K562 (cell line): ENCODE results near the gene EBI3. TPM values are rescaled to one million over a fixed set of nuclear protein-coding genes. Genes with fewer than 3 reads are reported as not detected.

Experiments used
- ATAC-seq: fragments of 200-7000 bp; cut with Tn5 transposase; 3 replicates; pipeline ENCODE4 v1.9.1; 2020; ENCODE audit warnings: moderate library complexity
- Bru-seq: library from RNA; stranded (reverse); fragments of 400-500 nt; gene quantifications from one replicate; lab custom pipeline; 2021; lab: Mats Ljungman, UMichigan
- BruChase-seq, 2 experiments: library from RNA; stranded (reverse); fragments of 400-500 nt; gene quantifications; one replicate each; lab custom pipeline; 2021; lab: Mats Ljungman, UMichigan
- BruUV-seq: library from RNA; stranded (reverse); fragments of 400-500 nt; replicated peaks from 2 replicates; lab custom pipeline; 2021; lab: Mats Ljungman, UMichigan
- CTCF ChIA-PET: fragments of 300-600 bp; formaldehyde crosslinking; extraction: SDS; loops from one replicate; lab custom pipeline; 2021; ENCODE audit warnings: low intra/inter-chr PET ratio; lab: Yijun Ruan, JAX
- POLR2A ChIA-PET: fragments of 300-600, 350-650 bp; sonication (Branson Sonifier 250); formaldehyde crosslinking; extraction: SDS; loops from one replicate; lab custom pipeline; 2021; ENCODE audit warnings: antibody characterized with exemption, inconsistent platforms; lab: Yijun Ruan, JAX
- DNase-seq, 4 experiments: peaks; one replicate each; pipeline versions ENCODE4 v3.0.0 to v3.0.0-alpha.2; 2011 to 2018; ENCODE audit warnings: low spot score in 3 of 4, mixed read lengths in 3 of 4; ENCODE audit errors: extremely low read depth in 1 of 4
- FAIRE-seq: peaks from 2 replicates; lab custom pipeline; 2011; peaks lifted over from hg19 to GRCh38; lab: Jason Lieb, UNC
- H2AFZ ChIP-seq: 2 replicates; pipeline ENCODE4 v1.6.0; 2011; ENCODE audit warnings: low read depth, low read length, control low read depth, inconsistent platforms
- H3K27ac ChIP-seq: fragments of 200-600 bp; 3 replicates; pipeline ENCODE4 v1.8.0; 2011; ENCODE audit warnings: low read depth, mild to moderate bottlenecking, control low read depth, inconsistent platforms, low read length, moderate library complexity, mixed read lengths; ENCODE audit errors: extremely low read depth
- H3K27me3 ChIP-seq, 2 experiments: fragments of 300-600 bp in 1 of 2; 2 replicates in 1 of 2; 3 replicates in 1 of 2; pipeline versions ENCODE4 v1.6.0 to v1.8.0; 2011; ENCODE audit warnings: inconsistent platforms in 2 of 2, low read length in 2 of 2, mild to moderate bottlenecking in 1 of 2, mixed read lengths in 1 of 2, moderate library complexity in 1 of 2; ENCODE audit not compliant: control insufficient read depth in 2 of 2, insufficient read depth in 2 of 2
- H3K36me3 ChIP-seq: fragments of 300-600 bp; 3 replicates; pipeline ENCODE4 v1.8.0; 2011; ENCODE audit warnings: mild to moderate bottlenecking, low read length, inconsistent platforms; ENCODE audit not compliant: control insufficient read depth, insufficient read depth
- H3K4me1 ChIP-seq, 2 experiments: fragments of 200-600 bp in 1 of 2; replicated peaks in 1 of 2; 2 replicates in 1 of 2; 3 replicates in 1 of 2; pipeline versions ENCODE4 v1.5.1 to v1.8.0; 2011; ENCODE audit warnings: inconsistent platforms in 2 of 2, low read length in 2 of 2, mild to moderate bottlenecking in 1 of 2, mixed read lengths in 1 of 2, moderate library complexity in 1 of 2; ENCODE audit not compliant: control insufficient read depth in 2 of 2, insufficient read depth in 2 of 2
- H3K4me2 ChIP-seq: 2 replicates; pipeline ENCODE4 v1.6.1; 2011; ENCODE audit warnings: low read length, control low read depth, inconsistent platforms, mixed read lengths; ENCODE audit not compliant: insufficient read depth
- H3K4me3 ChIP-seq: fragments of 200-600 bp; sonication (generic), shearing (Covaris generic); 2 replicates; pipeline ENCODE4 v1.5.1; 2016; ENCODE audit warnings: control low read depth, inconsistent platforms
- H3K79me2 ChIP-seq: fragments of 200-600 bp; 3 replicates; pipeline ENCODE4 v1.8.0; 2011; ENCODE audit warnings: low read length, inconsistent platforms; ENCODE audit not compliant: control insufficient read depth, insufficient read depth
- H3K9ac ChIP-seq, 2 experiments: 2 replicates each; pipeline versions ENCODE4 v1.6.0 to v1.6.1; 2011; ENCODE audit warnings: low read depth in 2 of 2, low read length in 2 of 2, control low read depth in 1 of 2, inconsistent platforms in 1 of 2, mild to moderate bottlenecking in 1 of 2, mixed read lengths in 1 of 2; ENCODE audit not compliant: insufficient read depth in 1 of 2
- H3K9me1 ChIP-seq: one replicate; pipeline ENCODE4 v1.6.0; 2011; ENCODE audit warnings: inconsistent platforms, mild to moderate bottlenecking, low read length, moderate library complexity; ENCODE audit not compliant: control insufficient read depth, insufficient read depth
- H3K9me3 ChIP-seq: replicated peaks from 2 replicates; pipeline ENCODE4 v1.5.1; 2011; ENCODE audit warnings: low read depth, low read length, inconsistent platforms; ENCODE audit not compliant: control insufficient read depth, insufficient read depth
- H4K20me1 ChIP-seq: replicated peaks from 2 replicates; pipeline ENCODE4 v1.6.1; 2011; ENCODE audit warnings: low read length, inconsistent platforms, mixed read lengths; ENCODE audit not compliant: control insufficient read depth, insufficient read depth
- ADNP ChIP-seq: fragments of 200-800 bp; sonication (Bioruptor generic); IDR thresholded peaks from 2 replicates; pipeline ENCODE4 v1.6.1; 2016; ENCODE audit warnings: missing genetic modification characterization, missing compliant biosample characterization
- BCOR ChIP-seq: fragments of 450-650 bp; IDR thresholded peaks from 2 replicates; pipeline ENCODE4 v1.6.1; 2016
- E2F3 ChIP-seq: fragments of 250-450 bp; sonication (Bioruptor Pico); IDR thresholded peaks from 2 replicates; pipeline ENCODE4 v1.4.0; 2020; ENCODE audit warnings: mild to moderate bottlenecking
- EGR1 ChIP-seq: fragments of 450-650 bp; conservative IDR thresholded peaks from 2 replicates; pipeline ENCODE4 v1.6.1; 2017; ENCODE audit warnings: mild to moderate bottlenecking
- KDM1A ChIP-seq, 2 experiments: fragments of 450-650 bp; IDR thresholded peaks; 2 replicates each; pipeline ENCODE4 v1.6.1; 2016; ENCODE audit warnings: mild to moderate bottlenecking in 2 of 2
- RBM25 ChIP-seq: fragments of 200-400 bp; formaldehyde crosslinking; IDR thresholded peaks from 2 replicates; pipeline ENCODE4 v1.6.1; 2018; ENCODE audit warnings: low read length, low read depth, moderate library complexity; ENCODE audit not compliant: severe bottlenecking
- SMARCA5 ChIP-seq: fragments of 450-650 bp; IDR thresholded peaks from 2 replicates; pipeline ENCODE4 v1.6.1; 2016
- SPI1 ChIP-seq: IDR thresholded peaks from 2 replicates; pipeline ENCODE4 v1.6.1; 2011; ENCODE audit warnings: low read depth, low read length, control low read depth, borderline replicate concordance
- ZBTB7A ChIP-seq: IDR thresholded peaks from 2 replicates; pipeline ENCODE4 v1.6.1; 2011; ENCODE audit warnings: low read depth, mild to moderate bottlenecking, low read length, moderate library complexity, borderline replicate concordance; ENCODE audit not compliant: control insufficient read depth
- ZFP1 ChIP-seq: fragments of 450-650 bp; formaldehyde crosslinking; IDR thresholded peaks from 2 replicates; pipeline ENCODE4 v1.4.0; 2020; ENCODE audit warnings: mild to moderate bottlenecking, mixed read lengths
- ZNF24 ChIP-seq: fragments of 450-650 bp; IDR thresholded peaks from 2 replicates; pipeline ENCODE4 v1.6.1; 2016
- ZNF263 ChIP-seq: sonication (generic); formaldehyde crosslinking; IDR thresholded peaks from 2 replicates; pipeline ENCODE4 v1.8.0; 2022; ENCODE audit warnings: mild to moderate bottlenecking, missing genetic modification reagents, borderline replicate concordance
- ZNF766 ChIP-seq: fragments of 200-800 bp; sonication (Bioruptor generic); conservative IDR thresholded peaks from 2 replicates; pipeline ENCODE4 v1.6.1; 2016; ENCODE audit warnings: missing genetic modification characterization, missing compliant biosample characterization
- WGBS: fragments of 100-300 bp; shearing (Covaris generic); methylation state at CpG from one replicate; pipeline ENCODE4 v1.1.6; 2016; ENCODE audit warnings: low coverage, mixed read lengths; ENCODE audit not compliant: insufficient coverage; ENCODE audit errors: missing lambda C conversion rate; 5-methylcytosine and 5-hydroxymethylcytosine counted together
- in situ Hi-C: fragments of 300-500 bp; cut with MboI; formaldehyde crosslinking; loops from 4 replicates; pipeline ENCODE4 v1.15.0; 2018; ENCODE audit warnings: inconsistent platforms, mixed read lengths
- intact Hi-C: fragments of 100-400 bp; cut with micrococcal nuclease; formaldehyde crosslinking; loops from 2 replicates; pipeline ENCODE4 v1.14.2; 2022
- long read RNA-seq, 3 experiments: library from polyadenylated mRNA in 2 of 3; library from RNA in 1 of 3; unstranded in 2 of 3; stranded (forward) in 1 of 3; transcript quantifications; one replicate each; pipeline ENCODE4 v2.0.0, GENCODE V29; 2019 to 2022
- polyA minus RNA-seq, 3 experiments: library from RNA; depleted of rRNA, polyadenylated mRNA; stranded (reverse); fragments of >200 nt; gene quantifications; 2 replicates each; pipeline ENCODE4 v1.2.3, GENCODE V29; 2011
- polyA plus RNA-seq, 8 experiments: library from polyadenylated mRNA; depleted of rRNA in 4 of 8; stranded (reverse) in 5 of 8; unstranded in 3 of 8; fragments of >200 nt; fragmentation: Nextera tagmentation in 2 of 8; fragmentation: Illumina TruSeq in 1 of 8; extraction: Ambion mirVana in 2 of 8; extraction: Trizol in 1 of 8; gene quantifications; 2 replicates each; pipeline versions ENCODE4 v1.2.1 to v1.2.3, GENCODE V29; 2011 to 2014; ENCODE audit warnings: inconsistent platforms in 1 of 8, missing spikeins in 1 of 8
- total RNA-seq, 7 experiments: library from RNA; depleted of rRNA in 6 of 7; stranded (reverse); fragments of >200 nt in 6 of 7; fragmentation: Illumina TruSeq in 2 of 7; extraction: Trizol in 2 of 7; gene quantifications; 2 replicates each; pipeline versions ENCODE4 v1.2.1 to v1.2.3, GENCODE V29; 2011 to 2021; ENCODE audit warnings: low replicate concordance in 1 of 7
- TF ChIP-seq, protein P1 (sequence below): sonication (generic); formaldehyde crosslinking; IDR thresholded peaks from 2 replicates; pipeline ENCODE4 v1.8.1; 2022; ENCODE audit warnings: missing genetic modification reagents
- TF ChIP-seq, protein P2 (sequence below): fragments of 450-650 bp; IDR thresholded peaks from 2 replicates; pipeline ENCODE4 v1.6.1; 2016; ENCODE audit warnings: antibody characterized with exemption

EBI3 gene
- not detected in 2 replicates for total RNA-seq (2011; cell fraction: chromatin; rRNA removed; ENCODE audit: low replicate concordance)
- 0.33 and 0.39 TPM in 2 replicates for total RNA-seq (2011; cell fraction: nucleolus; rRNA removed)
- total RNA-seq (2011; cell fraction: nucleoplasm; rRNA removed), result not detected in 2 replicates
- total RNA-seq (2014; rRNA removed), result not detected in 2 replicates
- total RNA-seq (2014; rRNA removed; fragmentation: Illumina TruSeq; extraction: Trizol), result not detected in 2 replicates
- total RNA-seq (2015; rRNA removed; fragmentation: Illumina TruSeq; extraction: Trizol), result not detected in 2 replicates
- total RNA-seq (2021), result 0.22 TPM in 1 of 2 replicates, not detected in the other
- polyA plus RNA-seq (2011; rRNA removed), result 0.12 and 0.35 TPM in 2 replicates
- 0.34 and 1.2 TPM in 2 replicates for polyA plus RNA-seq (2011; cell fraction: cytosol; rRNA removed)
- 0.13 and 0.36 TPM in 2 replicates for polyA plus RNA-seq (2011; cell fraction: nucleus; rRNA removed)
- 0.21 and 0.47 TPM in 2 replicates for polyA plus RNA-seq (2012)
- 0.30 TPM in 1 of 2 replicates, not detected in the other for polyA plus RNA-seq (2014; fragmentation: Illumina TruSeq; extraction: Trizol)
- not detected for polyA plus RNA-seq (2014; fragmentation: Nextera tagmentation; extraction: Ambion mirVana)
- 0.08 and 0.40 TPM in 2 replicates for polyA plus RNA-seq (2014; rRNA removed)
- polyA minus RNA-seq (2011; rRNA and poly(A)+ RNA removed), result not detected in 2 replicates
- not detected in 2 replicates for polyA minus RNA-seq (2011; cell fraction: cytosol; rRNA and poly(A)+ RNA removed)
- not detected in 2 replicates for polyA minus RNA-seq (2011; cell fraction: nucleus; rRNA and poly(A)+ RNA removed)
- Bru-seq, nascent RNA, result percentile 10 among the genes with signal in this experiment
- percentile 10 among the genes with signal in this experiment for BruChase-seq, experiment 1, labeled RNA remaining after a 2-hour chase
- BruChase-seq, experiment 2, labeled RNA remaining after a 6-hour chase, result not detected
- long read RNA-seq, experiment 1, result 0 reads
- long read RNA-seq, experiment 2, result 0 reads
- long read RNA-seq, experiment 3, result 0 reads

DNA sequence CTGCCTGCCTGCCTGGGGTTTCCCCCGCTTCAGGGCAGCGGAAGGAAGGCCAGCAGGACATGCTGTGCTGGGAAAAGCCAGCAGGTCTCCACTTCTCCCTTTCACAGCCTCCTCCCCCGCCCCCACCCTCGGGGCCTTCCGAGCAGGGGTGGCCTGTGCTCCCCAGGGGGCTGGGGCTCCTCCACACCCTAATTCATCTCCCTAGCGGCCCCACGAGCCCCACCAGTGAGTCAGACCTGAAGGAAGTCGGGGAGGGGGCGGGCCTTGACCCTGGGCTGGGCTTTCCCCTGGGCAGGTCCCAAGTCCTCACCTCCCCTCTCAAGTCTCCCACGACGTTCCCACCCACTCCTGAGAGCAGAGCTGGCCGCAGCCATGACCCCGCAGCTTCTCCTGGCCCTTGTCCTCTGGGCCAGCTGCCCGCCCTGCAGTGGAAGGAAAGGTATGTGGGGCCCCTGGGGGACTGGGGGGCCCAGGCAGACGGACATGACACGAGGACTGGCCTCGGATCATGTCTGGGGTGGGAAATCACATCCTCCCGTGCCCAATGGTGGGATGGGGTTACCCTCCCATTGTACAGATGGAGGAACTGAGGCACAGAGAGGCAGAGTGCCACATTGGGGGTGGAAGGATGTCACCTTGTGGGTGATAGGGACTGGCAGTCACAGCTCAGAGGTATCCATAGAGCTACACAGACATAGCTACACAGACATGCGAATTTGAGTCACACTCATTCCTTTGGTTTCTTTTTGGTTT, at the start of gene EBI3:
Gene EBI3 (plus strand): TSS at position 345 of the 753 bp plus-strand sequence. CDS start 28 bp downstream, at position 373.
- Histone ChIP-seq H3K9me3 (no peaks in the 10 kb centered on the region), H3K9me1 (no peaks in the 10 kb centered on the region), H3K4me3 (no peak within 1 kb of the TSS), H3K36me3 (no peaks in the 10 kb centered on the region), H2AFZ (peak within 1 kb of the TSS; percentile 66; the same call in 1 of the 2 replicates), H3K27ac (no peak within 1 kb of the TSS), H3K9ac (peak within 1 kb of the TSS in 1 of 2 experiments; percentile 33; a peak in 1 of 4 replicates), H3K27me3 (peaks cover 0 to 17% of the 10 kb centered on the region in 2 experiments; a peak in 2 of 5 replicates), H4K20me1 (0 out of 2 replicates have a peak, but pooled peaks cover 5% of the 10 kb centered on the region), H3K4me2 (0 out of 2 replicates have a peak within 1 kb of the TSS, but pooled peaks have one; percentile 18), H3K79me2 (no peaks in the 10 kb centered on the region), H3K4me1 (peaks cover 8 to 35% of the 10 kb centered on the region in 2 experiments; a peak in 4 of 5 replicates)
- WGBS, result 5% methylated on average over 12 of the region's 19 CpGs
- ChIA-PET POLR2A (interaction anchor here (0.6 to 1.1 kb wide), 2 partner anchors 8 to 15 kb away, joined by 3 read pairs; no protein-coding TSS in a partner anchor), CTCF (interaction anchor here (0.6 kb wide), 1 partner anchor 355 kb away, joined by 3 read pairs; no protein-coding TSS in a partner anchor)
- BruUV-seq, result no TSS peak
- in situ Hi-C loops, result no loop called here
- FAIRE-seq (no peak), DNase-seq (peak; percentile 50 to 78 (median 74)), ATAC-seq (peak; percentile 61)
- intact Hi-C loops, result no loop called here
- TF ChIP-seq, protein P1, sequence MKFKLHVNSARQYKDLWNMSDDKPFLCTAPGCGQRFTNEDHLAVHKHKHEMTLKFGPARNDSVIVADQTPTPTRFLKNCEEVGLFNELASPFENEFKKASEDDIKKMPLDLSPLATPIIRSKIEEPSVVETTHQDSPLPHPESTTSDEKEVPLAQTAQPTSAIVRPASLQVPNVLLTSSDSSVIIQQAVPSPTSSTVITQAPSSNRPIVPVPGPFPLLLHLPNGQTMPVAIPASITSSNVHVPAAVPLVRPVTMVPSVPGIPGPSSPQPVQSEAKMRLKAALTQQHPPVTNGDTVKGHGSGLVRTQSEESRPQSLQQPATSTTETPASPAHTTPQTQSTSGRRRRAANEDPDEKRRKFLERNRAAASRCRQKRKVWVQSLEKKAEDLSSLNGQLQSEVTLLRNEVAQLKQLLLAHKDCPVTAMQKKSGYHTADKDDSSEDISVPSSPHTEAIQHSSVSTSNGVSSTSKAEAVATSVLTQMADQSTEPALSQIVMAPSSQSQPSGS (CRISPR knock-in tag), result no peak
- TF ChIP-seq ZFP1 (CRISPR knock-in tag) (no peak), SMARCA5 (0 out of 2 replicates have a peak, but pooled peaks have one; percentile 35), ZNF263 (CRISPR knock-in tag) (peak; percentile 98), ADNP (tag) (peak; percentile 74; the same call in 1 of the 2 replicates), EGR1 (peak; percentile 78), E2F3 (no peak), ZBTB7A (peak; percentile 75; the same call in 1 of the 2 replicates), ZNF766 (CRISPR knock-in tag) (no peak), KDM1A (IDR thresholded peaks at IDR 0.05) (peak; percentile 67 to 81; a peak in 3 of 4 replicates), BCOR (peak; percentile 94), ZNF24 (0 out of 2 replicates have a peak, but pooled peaks have one; percentile 15), RBM25 (peak; percentile 28), SPI1 (0 out of 2 replicates have a peak, but pooled peaks have one; percentile 25)
- TF ChIP-seq, protein P2, sequence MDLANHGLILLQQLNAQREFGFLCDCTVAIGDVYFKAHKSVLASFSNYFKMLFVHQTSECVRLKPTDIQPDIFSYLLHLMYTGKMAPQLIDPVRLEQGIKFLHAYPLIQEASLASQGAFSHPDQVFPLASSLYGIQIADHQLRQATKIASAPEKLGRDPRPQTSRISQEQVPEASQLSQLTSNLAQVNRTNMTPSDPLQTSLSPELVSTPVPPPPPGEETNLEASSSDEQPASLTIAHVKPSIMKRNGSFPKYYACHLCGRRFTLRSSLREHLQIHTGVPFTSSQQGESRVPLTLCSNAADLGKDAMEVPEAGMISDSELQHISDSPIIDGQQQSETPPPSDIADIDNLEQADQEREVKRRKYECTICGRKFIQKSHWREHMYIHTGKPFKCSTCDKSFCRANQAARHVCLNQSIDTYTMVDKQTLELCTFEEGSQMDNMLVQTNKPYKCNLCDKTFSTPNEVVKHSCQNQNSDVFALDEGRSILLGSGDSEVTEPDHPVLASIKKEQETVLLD, result peak; percentile 18; the same call in 1 of the 2 replicates
